Glomerular visceral epithelial cell (primary cell): ENCODE results near the gene TAF5L.
"Not testable (repeated sequence)": the region's sequence is repeated elsewhere in the genome, so short reads cannot be mapped to it uniquely, and the experiment has no call there.

Experiments
- DNase-seq: peaks from one replicate; pipeline ENCODE4 v3.0.0-alpha.2; 2016; ENCODE audit errors: extremely low spot score

Gene TAF5L

GRCh38 chr1:229603371-229604005 is 22.4 kb downstream of the TAF5L start:
- DNase-seq, result no peak

DNA sequence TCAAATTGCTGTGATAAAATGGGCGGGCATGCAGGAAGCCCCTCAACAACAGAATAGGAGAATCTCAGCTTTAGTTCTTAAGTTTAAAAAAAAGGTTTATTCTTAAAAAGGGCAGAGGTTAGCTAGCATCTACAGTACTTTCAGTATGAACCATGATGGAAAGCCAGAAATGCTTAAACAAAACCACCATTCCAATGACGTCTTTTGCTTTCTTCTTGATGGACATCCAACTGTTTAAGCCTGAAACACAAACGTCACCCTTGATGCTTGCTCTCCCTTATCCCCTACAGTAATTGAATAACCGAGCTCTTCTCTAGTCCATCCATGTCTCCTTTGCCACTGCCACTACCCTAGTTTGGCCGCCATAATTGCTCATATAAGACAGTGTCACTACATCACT is 25.7 kb downstream of the TAF5L start:
- DNase-seq, result no peak

GRCh38 chr1:229599218-229599954 is 26.5 kb downstream of the TAF5L start:
- no peak for DNase-seq

DNA sequence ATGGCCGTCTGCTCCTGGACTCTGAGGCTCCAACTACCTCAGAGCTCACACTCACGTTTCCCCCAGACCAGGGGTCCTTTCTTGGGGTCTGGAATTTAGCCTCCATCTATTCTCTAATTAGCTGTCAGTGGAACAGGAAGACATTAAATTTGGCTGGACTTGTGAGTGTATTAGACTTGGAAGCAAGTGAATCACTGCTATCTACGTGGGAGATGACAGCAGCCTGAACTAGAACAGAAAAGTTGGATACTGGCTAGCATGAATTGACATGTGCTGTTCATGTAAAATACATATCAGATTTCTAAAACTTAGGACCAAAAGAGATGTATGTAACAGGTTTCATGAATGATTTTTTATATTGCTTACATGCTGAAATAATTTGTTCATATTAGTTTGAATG is 28.0 kb downstream of the TAF5L start:
- DNase-seq, result no peak

GRCh38 chr1:229596925-229597699 is 28.8 kb downstream of the TAF5L start:
- no peak for DNase-seq

- DNase-seq, result not testable (repeated sequence)
These were observed 30.0 kb downstream of the TAF5L start for GRCh38 chr1:229595876-229596275.

DNA sequence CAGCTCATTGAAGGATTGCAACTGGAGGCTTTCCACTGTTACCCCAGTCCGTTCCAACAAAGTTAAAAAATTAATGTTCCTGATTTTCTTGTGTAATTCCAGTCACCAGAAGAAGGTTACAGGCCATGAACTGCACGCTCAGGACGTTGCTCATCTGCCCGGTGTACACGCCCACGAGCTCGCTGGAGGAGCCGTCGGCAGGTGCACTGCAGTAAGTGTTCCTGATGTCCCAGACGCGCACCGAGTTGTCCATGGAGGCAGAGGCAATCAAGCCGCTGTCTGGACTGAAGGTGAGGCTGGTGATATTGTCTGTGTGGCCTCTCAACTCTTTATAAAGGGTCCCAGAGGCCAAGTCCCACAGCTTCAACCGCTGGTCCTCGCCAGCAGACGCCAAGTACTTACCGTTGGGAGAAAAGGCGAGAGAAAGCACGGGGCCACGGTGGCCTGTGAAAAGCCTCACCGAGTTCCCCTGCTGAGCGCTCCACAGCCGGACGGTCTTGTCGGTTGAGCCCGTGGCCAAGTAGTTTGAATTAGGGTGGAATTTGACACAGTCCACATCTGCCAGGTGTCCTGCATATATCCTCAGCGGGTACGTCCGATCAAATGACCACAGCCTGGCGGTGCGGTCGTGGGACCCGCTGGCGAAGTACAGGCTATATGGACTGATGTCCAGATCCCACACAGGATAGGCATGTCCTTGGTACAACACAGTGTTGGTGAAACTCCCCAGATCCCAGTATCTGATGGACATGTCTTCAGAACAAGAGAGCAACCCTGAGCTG is 31.5 kb downstream of the TAF5L start:
- DNase-seq, result no peak

GRCh38 chr1:229593800-229594199 is 32.1 kb downstream of the TAF5L start:
- no peak for DNase-seq

GRCh38 chr1:229590119-229590518 is 35.8 kb downstream of the TAF5L start:
- DNase-seq, result no peak

DNA sequence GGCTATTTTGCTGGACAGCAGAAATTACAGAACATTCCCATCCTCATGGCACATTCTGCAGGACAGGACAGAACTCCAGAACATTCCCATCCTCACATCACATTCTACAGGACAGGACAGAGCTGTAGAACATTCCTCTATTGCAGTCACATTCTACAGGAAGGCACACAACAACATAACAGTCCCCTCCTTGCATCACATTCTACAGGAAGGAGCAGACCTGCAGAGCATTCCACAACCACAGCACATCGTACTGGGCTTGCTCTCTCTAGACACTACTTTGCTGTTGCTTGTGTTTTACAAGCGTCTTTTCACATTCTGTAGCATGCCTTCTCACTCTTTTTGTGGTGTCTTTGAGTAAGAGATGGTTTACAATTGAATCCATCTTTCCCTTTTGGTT is 40.6 kb downstream of the TAF5L start:
- DNase-seq, result no peak

DNA sequence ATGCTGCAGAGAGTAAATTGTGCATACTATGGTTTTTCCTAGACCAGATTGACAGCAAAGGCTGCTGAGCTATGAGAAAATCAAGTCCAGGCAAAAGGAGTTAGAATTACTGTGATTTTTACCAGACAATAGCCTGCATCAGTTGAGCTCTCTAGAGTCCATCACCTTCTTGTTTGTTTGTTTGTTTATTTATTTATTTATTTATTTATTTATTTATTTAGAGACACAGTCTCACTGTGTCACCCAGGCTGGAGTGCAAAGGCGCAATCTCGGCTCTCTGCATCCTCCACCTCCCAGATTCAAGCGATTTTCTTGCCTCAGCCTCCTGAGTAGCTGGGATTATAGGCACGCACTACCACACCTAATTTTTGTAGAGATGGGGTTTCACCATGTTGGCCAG is 43.2 kb downstream of the TAF5L start:
- no peak for DNase-seq

- DNase-seq, result no peak
These were observed 43.8 kb downstream of the TAF5L start for GRCh38 chr1:229582011-229582694.

GRCh38 chr1:229581485-229581884 is 44.4 kb downstream of the TAF5L start:
- DNase-seq, result no peak

DNA sequence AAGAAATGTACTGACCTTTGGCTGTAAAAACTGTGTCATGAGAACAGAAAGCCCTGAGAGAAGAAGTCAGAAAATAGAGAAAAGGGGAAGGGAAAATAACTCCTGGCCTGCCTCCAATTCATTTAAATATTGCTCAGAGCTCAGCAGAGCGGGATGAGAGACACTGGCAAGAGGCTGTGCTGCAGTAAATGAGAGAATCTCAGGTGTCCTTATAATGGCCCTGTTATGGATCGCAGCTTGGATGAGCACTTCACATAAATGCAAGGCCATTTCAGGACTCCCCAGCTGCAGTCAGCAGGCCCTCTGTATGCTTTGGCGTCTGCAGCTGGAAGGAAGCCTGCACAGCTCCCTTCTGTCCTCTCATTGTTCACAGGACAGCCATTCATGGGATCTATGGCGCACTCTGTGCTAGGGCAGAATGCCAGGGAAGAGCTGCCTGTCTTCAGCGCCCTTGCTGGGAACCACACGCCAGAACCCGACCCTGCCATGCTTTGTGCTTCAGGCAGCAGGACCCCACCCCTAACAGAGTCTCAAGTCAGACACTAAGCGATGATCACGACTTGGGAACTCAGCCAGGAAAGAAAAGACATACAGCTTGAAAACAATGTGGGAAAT is 46.8 kb downstream of the TAF5L start:
- DNase-seq, result peak; percentile 25

DNA sequence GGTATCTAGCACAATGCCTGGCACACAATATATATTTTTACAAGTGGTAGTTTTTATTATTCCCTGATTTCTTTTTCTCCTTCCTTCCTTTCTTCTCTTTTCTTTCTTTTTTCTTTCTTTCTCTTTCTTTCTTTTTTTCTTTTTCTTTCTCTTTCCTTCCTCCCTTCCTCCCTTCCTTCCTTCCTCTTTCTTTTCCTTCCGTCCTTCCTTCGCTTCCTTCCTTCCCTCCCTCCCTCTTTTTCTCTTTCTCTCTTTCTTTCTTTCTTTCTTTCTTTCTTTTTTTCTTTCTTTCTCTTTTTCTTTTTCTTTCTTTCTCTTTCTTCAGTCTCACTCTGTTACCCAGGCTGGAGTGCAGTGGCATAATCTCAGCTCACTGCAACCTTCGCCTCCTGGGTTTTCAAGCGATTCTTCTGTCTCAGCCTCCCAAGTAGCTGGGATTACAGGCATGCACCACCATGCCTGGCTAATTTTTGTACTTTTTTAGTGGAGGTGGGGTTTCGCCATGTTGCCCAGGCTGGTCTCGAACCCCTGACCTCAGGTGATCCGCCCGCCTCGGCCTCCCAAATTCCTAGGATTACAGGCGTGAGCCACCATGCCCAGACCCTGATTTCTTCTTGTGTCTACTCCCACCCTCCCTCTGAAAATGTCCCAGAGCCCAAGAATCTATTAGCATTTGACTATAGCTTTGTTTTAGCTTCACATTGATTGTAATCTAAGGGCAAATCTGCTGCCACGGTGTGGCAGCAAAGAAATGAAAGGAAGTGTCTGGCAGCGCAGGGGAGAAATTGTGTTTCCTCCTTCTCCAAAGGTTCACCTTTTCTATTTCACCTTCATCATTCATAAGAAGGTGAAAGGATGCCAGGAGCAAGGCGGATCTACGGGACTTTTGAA is 47.5 kb downstream of the TAF5L start:
- DNase-seq, result no peak

GRCh38 chr1:229574679-229575442 is 51.1 kb downstream of the TAF5L start:
- DNase-seq, result no peak

GRCh38 chr1:229572286-229572685 is 53.6 kb downstream of the TAF5L start:
- DNase-seq, result no peak

DNA sequence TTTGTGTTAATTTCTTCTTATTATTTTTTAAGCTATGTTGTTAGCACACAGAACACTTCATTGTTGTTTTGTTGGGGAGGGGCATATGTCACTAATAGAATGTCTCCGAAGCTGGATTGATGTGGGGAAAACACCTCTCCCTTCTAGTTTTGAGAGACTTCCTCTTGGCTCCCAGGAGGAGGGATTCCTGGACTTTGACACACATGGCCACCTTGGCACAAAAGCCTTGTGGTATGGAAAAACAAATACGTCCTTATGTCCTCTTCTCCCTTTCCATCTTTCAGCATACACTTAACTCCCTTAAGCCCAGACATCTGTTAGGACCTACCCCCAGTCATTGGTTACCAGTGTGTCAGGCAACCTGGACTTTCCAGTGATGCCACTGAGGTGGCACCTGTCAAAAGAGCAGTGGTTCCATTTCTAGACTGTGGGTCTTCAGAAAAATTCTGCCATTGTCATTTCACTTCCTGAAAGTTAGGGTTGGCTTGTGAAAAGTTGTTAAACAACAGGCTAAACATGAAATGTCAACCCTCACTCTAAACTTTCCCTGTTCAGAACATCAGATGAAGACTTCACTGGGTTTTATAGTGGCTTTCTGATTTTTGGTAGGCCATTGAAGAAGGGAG is 54.9 kb downstream of the TAF5L start:
- no peak for DNase-seq

GRCh38 chr1:229570305-229570704 is 55.6 kb downstream of the TAF5L start:
- no peak for DNase-seq
